HG03460 (cell line): ENCODE data around the gene TBC1D22A.

Source experiments
- ATAC-seq: cut with Tn5 transposase; IDR thresholded peaks from one replicate; pipeline ENCODE4 v1.9.1; 2021; ENCODE audit not compliant: unreplicated experiment

Gene TBC1D22A

DNA sequence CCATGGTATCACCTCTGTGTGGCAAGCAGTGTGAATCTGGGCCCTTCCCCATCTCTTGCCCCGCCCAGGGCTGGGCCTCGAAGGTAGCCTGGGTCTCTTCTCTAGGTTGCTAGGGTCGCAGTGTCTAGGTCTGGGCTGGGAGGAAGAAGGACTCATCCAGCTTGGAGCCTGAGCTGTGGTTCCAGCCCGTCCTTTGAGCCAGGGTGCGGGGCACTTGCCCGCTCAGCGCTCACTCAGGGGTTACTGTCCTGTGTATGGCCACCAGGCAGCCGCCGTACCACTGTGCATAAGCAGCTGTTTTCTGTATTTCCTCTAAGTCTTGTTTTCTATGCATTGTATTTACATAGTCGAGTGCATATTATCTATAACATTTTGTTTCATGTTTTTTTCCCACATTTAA lies 160.9 kb downstream of the TBC1D22A start:
- ATAC-seq: no peak

- no peak for ATAC-seq
Measured at GRCh38 chr22:46925818-46926217, 163.4 kb downstream of the TBC1D22A start.

- no peak for ATAC-seq
Measured at GRCh38 chr22:46929046-46929709, 166.7 kb downstream of the TBC1D22A start.

DNA sequence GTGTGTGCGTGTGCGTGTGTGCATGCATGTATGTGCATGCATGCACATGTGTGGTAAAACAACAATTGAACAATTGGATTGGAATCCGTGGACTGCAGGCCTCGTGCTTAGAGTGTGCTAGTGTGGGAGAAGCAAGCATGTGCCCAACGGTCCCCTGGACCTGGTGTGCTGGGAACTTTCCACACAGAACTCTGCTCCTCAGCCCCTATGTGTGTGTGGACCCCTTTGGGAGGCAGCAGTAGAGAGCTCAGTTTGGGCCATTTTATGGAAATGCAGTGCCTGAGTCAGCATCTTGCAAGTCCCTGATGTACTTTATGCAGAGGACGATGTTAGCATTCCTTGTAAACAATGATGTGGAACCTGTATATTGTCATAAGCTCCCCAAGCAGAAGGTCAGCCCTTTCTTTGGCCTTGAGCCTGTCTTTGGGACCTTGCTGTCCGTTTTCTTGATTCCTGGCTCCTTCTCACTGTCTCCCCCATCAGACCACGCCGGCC lies 167.3 kb downstream of the TBC1D22A start:
- no peak for ATAC-seq

DNA sequence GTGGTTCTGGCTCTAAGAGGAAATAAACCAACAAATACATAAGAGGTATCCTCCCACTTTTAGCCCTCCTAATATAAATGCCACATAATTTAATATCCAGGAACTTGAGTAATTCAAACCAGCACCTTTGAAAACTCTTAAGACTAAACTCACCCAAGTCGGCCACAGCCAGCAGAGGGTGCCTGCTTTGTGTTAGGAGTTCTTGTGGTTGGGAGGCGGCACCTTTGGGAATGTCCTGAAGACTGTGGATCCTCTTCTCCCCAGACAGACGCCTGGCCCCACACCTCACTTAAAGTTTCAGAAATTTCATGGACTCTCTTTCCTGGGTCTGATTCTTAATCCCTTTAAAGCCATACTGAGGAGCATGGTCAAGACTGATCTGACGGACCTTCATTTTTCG lies 169.0 kb downstream of the TBC1D22A start:
- ATAC-seq: no peak

- ATAC-seq: no peak
Measured at GRCh38 chr22:46931881-46932280, 169.4 kb downstream of the TBC1D22A start.

DNA sequence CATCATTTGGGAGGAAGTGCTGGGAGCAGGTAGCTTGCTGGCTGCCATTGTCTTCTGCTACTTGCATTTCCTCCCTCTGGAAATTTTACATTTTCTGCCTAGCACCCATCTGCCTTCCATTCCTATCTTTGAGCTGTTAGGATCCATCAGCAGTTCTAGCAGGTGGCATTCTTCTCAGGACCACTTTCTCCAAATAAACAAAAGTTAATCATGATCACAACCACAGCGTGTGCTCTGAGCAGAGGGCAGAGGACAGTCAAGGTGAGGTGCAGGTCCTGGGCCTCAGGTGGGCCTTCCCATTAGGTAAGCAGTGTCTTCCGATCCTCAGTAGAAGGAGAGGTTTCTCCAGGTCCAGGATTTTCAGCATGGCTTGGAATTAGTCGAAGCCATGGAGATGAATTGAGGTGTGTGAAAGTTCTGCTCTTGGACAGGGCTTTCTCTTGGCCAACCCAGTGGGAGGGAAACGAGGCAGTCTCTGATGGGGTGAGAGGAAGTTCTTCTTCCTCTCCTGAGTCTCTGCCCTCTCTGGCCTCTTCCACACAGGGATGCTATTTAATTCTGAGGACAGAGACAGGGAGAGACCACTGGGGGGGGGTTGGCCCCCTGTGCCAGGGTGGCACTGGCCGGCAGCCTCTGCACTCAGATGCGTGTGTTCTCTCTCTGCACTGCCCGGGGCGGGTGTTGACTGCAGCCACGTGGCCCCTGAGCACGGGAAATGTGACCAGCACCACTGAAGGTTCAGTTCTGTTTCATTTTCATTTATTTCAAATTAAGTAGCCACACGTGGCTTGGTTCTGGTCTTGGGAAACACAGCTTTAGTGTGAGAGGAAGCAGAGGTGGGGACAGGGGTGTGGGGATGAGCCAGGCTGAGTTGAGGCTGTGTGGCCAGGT lies 170.8 kb downstream of the TBC1D22A start:
- no peak for ATAC-seq

DNA sequence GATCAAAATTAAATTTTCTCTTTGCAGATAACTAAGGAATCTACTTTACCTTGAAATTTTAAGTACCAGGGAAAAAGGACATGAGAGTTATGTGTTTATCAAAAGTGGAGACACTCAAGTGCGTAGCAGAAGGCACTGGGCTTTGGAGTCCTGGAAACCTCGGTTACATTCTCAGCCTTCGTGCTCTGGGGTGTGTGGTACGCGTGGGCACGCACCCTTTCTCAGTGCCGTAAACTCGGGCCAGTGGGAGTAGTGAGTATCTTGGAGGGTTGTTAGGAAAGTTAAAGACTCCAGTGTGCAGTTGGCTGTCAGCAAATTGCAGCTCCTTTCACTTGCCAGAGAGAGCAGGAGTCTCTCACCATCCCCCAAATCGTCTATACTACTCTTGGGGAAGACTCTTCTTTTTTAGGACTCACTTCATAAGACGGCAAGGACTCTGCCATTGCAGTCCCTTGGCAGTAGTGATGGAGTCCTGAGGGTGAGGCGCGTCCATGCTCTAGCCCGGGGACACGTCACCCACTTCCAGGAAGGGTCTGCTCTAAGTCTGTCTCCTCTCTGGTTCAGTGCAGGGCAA lies 171.8 kb downstream of the TBC1D22A start:
- no peak for ATAC-seq

GRCh38 chr22:46934746-46935491 lies 172.5 kb downstream of the TBC1D22A start:
- no peak for ATAC-seq

- ATAC-seq: no peak
Measured at GRCh38 chr22:46935506-46936377, 173.3 kb downstream of the TBC1D22A start.

DNA sequence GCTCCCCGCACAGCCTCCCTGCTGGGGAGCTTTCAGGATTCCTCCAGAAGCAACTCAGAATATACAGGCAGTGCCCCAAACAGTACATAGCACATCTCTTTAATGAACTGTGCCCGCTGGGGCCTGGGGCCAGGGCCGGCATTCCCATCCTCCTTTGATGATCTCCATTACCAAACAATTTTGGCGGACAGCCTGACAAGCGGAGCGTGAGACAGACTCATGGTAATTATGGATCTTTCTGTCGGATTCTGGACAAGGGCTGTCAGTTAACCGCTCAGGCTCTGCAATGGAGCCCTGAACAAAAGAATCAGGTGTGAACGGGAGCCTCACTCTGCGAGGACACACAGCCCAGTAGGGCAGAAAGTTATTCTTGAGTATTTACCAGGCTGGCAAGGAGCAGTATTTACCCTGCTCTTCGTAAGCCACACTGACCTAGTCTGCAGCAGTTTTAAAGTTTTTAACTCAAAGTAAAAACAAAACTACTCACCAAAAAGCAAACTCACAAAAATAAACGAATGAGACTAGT lies 174.0 kb downstream of the TBC1D22A start:
- ATAC-seq: no peak

DNA sequence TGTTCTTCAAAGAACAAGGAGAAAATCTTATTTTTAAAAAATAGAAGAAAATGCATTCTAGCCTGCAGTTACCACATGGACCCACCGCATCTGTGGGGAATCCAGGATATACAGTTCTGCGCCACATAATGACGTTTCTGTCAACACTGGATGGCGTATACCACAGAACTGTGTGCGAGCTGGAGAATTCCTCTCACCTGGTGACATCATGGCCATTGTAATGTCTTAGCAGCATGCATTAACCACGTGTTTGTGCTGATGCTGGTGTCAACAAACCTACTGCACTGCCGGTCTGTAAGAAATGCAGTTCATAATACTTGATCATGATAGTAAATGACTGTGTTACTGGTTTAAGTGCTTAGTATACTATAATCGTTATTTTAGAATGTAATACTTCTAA lies 174.7 kb downstream of the TBC1D22A start:
- ATAC-seq: no peak

- ATAC-seq: no peak
Measured at GRCh38 chr22:46937939-46938338, 175.5 kb downstream of the TBC1D22A start.

DNA sequence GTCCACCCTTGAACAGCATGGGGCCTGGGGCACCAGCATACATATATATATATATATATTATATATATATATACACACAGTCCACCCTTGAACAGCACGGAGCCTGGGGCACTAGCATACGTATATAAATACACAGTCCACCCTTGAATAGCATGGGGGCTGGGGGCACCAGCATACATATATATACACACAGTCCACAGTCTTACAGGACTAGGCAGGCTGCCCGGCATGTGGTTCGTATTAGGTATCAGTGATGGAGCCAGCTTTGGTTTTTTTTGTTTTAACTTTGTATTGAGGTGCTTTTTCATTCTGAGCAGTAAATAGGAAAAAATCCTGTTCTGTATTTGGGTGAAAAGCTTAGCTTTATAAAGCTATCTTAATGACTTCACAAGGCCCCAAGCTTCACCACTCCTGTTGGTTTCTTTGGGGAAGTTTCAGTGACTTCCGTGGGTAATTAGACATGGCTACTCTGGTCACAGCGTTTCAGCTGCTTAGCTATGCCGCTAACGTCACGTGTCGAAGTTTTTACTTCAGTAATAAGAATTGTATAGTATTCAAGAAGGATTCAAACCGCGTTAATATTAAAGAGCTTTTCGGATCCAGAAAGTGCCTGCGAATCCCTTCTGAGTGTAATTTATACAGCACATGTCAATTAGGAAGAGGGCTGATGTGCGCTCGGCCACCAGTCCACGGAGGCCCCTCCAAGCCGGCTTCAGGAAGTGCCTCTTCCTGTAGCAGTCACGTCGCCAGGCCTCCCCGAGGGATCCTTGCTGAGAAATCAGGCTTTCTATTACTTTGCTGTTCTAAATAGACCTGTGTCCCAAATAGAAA lies 179.7 kb downstream of the TBC1D22A start:
- no peak for ATAC-seq

DNA sequence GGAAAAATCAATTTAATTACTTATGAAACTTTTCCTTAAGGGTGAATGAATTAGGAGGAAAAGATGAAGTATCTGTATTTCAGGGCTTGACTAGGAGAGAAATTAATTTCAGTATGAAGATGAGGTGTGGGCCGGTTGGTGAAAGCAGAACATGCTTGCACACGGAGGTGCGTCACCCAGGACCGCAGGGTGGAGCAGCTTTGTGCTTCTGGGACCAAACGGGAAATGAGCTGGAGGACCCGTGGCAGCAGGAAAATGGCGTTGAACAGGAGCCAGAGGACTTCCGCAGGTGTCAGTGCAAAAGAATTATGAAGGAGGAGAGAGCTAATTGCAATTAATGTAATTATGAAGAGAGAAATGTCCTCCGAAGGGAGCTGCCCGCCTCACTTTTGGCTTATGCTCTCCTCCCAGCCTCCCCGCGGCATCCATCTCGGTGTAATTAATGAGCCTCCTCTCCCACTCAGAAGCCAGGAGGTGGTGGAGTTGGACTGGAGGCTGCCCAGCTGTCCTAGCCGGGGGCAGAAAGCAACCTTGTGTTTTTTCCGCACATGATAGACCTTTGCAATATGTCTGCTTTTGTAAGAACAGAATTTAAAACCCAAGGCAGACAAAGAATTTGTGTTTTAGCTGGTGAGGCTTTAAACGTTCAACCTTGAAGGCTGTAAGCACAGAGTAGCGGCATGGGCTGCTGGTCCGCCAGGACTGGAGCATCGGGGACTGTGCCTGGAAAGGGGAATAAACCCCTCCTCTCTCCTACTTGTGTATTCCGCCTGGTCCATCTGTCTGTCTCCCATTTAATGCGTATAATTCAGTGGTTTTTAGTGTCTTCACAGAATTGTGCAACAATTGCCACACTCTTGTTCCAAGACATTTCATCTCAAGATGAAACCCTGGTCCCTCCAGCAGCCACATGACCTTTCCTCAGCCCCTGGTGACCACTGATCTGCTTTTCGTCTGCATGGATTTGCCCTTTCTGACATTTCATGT lies 180.6 kb downstream of the TBC1D22A start:
- ATAC-seq: no peak

- ATAC-seq: no peak
Measured at GRCh38 chr22:46945481-46945880, 183.0 kb downstream of the TBC1D22A start.

DNA sequence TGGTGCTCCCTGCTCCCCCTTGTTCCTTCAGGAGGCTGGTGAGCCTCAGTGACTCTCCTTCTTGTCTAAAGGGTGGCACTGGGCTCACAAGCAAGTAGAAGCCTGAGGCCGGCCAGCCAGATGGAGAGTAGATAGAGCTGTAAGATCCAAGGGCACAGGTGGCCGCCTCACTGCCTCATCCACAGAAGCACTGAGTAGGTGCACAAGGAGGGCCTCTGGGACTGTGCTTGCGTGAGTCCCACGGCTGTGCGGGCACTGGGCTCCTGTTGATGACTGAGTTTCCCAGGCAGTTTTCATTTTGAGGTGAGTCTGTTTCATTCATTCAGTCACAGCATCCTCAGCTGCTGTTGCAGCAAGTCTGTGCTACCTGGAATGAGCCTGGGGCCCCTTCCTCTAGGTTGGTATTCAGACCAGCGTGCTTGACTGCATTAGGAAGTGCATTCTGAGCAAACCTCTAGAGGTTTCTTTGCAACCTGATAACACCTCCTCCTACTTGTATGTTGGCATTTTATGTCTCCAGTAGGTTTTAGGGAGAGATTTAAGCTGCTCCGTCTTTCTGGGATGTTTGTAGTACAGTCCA lies 184.0 kb downstream of the TBC1D22A start:
- ATAC-seq: no peak
